Epithelial cell of esophagus (primary cell): ENCODE data around the gene BPIFB2.

Experiments used
- DNase-seq: peaks from one replicate; pipeline ENCODE4 v3.0.0; 2010; ENCODE audit warnings: low read depth
- H3K4me3 ChIP-seq: 2 replicates; pipeline ENCODE4 v1.5.1; 2011; ENCODE audit warnings: mild to moderate bottlenecking, low read length, control low read depth
- CTCF ChIP-seq: IDR thresholded peaks from 2 replicates; pipeline ENCODE4 v1.5.1; 2011; ENCODE audit warnings: low read depth, mild to moderate bottlenecking, low read length, control low read depth, inconsistent platforms; ENCODE audit not compliant: insufficient read depth; ENCODE audit errors: missing control alignments

Gene BPIFB2

DNA sequence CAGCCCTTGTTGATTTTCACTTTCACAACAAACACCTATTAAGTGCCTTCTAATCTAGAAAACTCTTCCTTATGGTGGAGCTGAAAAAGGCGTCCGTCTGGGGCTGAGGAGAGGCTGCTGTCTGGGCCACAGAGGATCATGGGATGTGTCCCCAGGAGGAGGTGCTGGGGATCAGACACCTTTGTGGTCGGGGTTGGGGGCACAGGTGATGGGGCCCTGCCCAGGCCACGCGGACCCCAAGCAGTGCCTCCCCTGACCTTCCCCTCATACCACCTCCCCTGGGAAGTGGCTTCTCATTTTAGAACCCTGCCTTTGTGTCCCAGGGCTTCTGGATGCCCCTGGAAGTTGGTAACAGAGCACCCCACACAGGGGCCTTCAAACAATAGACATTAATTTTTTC is 44.3 kb upstream of the BPIFB2 start:
- H3K4me3 ChIP-seq = no peak overlapping the region
- no peak for TF ChIP-seq CTCF
- DNase-seq = no peak

GRCh38 chr20:32964575-32964974 is 42.9 kb upstream of the BPIFB2 start:
- DNase-seq = no peak
- no peak for TF ChIP-seq CTCF

GRCh38 chr20:32965115-32965514 is 42.4 kb upstream of the BPIFB2 start:
- no peak for TF ChIP-seq CTCF
- no peak for DNase-seq
- H3K4me3 ChIP-seq = no peak overlapping the region

More at GRCh38 chr20:32964575-32964974, 42.9 kb upstream of the BPIFB2 start:
- no peak overlapping the region for H3K4me3 ChIP-seq

- TF ChIP-seq CTCF = no peak
- no peak overlapping the region for H3K4me3 ChIP-seq
- no peak for DNase-seq
Observed at GRCh38 chr20:32965581-32966373, 41.7 kb upstream of the BPIFB2 start.

DNA sequence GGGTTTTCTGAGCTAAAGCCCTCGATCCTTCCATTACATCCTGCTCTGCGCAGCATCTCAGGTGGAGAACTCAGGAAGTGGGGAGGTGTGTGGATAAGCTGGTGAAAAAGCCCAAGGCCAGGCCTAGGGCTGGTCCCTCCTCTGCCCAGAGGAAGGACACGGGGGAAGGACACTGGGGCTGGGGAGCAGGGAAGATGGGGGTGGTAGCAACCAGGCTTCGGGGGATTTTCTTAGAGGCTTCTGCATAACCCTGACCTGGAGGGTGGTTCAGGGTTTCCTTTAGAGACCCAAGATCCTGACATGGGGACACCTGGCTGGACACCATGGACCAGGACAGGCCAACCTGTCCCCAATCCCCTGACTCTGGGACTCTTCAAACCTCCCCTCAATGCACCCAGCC is 41.1 kb upstream of the BPIFB2 start:
- no peak for TF ChIP-seq CTCF
- H3K4me3 ChIP-seq = no peak overlapping the region
- DNase-seq = no peak

DNA sequence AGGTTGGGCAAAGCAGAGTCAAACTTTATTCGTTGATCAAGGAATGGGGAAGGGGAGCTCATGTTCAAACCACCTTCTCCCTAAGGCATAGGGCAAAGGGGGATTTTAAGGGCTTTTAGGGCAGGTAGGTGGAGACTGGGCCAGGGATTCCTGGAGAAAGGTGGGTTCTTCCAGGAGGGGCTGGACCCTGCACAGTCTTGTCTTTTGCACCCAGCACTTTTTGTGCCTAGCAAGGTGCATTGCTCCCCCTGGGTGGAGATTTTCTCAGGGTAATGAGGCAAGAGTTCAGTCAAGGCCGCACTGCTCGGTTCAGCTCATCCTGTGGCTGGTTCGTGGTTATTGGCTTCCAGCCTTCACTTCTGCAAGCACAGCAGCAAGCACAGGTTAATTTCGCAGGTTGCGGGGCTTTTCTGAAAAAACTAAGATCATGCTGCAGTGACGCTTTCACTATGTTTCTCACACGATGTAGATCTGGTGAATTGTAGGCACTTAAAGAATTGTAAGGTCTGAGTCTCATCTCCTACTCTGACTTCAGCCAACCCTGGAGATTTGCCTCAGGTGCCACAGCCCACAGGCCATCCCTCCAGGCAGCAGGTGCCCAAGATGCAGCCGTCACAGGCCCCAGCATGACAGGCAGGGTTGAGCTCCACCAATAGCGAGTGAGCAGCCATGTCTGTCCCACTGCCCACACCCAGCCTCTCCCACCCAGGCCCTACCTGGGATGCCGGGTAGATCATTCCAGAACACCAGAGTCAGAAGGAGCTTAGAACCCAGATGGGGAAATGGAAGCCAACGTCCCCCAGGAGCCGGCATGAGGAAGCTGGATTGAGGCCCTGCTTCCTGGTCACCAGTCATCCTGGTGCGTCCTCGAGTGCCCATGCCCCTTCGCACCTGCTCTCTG is 40.4 kb upstream of the BPIFB2 start:
- no peak for DNase-seq
- TF ChIP-seq CTCF = no peak
- H3K4me3 ChIP-seq = no peak overlapping the region

- H3K4me3 ChIP-seq = no peak overlapping the region
- DNase-seq = no peak
- no peak for TF ChIP-seq CTCF
Observed at GRCh38 chr20:32967961-32968457, 39.5 kb upstream of the BPIFB2 start.
